GM03348 (cell line): ENCODE measurements around the gene ATP2B3.

Source experiments
- DNase-seq: peaks from one replicate; pipeline ENCODE4 v3.0.0; 2012; ENCODE audit warnings: low spot score

Gene ATP2B3

GRCh38 chrX:153568451-153569011 is 51.1 kb downstream of the ATP2B3 start:
- no peak for DNase-seq

- no peak for DNase-seq
These were observed 52.0 kb downstream of the ATP2B3 start for GRCh38 chrX:153569475-153569874.

GRCh38 chrX:153571534-153571908 is 54.1 kb downstream of the ATP2B3 start:
- DNase-seq: no peak

- no peak for DNase-seq
These were observed 55.2 kb downstream of the ATP2B3 start for GRCh38 chrX:153572601-153573000.

- DNase-seq: no peak
These were observed 56.5 kb downstream of the ATP2B3 start for GRCh38 chrX:153573984-153574383.

- DNase-seq: no peak
These were observed 58.9 kb downstream of the ATP2B3 start for GRCh38 chrX:153576239-153576870.

- DNase-seq: no peak
These were observed 59.5 kb downstream of the ATP2B3 start for GRCh38 chrX:153576961-153577360.

GRCh38 chrX:153578200-153578835 is 60.9 kb downstream of the ATP2B3 start:
- no peak for DNase-seq

- no peak for DNase-seq
These were observed 61.4 kb downstream of the ATP2B3 start for GRCh38 chrX:153578889-153579288.

GRCh38 chrX:153580700-153581386 is 63.4 kb downstream of the ATP2B3 start:
- no peak for DNase-seq

GRCh38 chrX:153582896-153583295 is 65.5 kb downstream of the ATP2B3 start:
- DNase-seq: no peak

- DNase-seq: no peak
These were observed 66.0 kb downstream of the ATP2B3 start for GRCh38 chrX:153583433-153583832.

GRCh38 chrX:153585827-153586226 is 68.4 kb downstream of the ATP2B3 start:
- DNase-seq: no peak

- DNase-seq: no peak
These were observed 69.9 kb downstream of the ATP2B3 start for GRCh38 chrX:153587342-153587741.

GRCh38 chrX:153588021-153588781 is 70.8 kb downstream of the ATP2B3 start:
- no peak for DNase-seq

GRCh38 chrX:153588782-153589446 is 71.5 kb downstream of the ATP2B3 start:
- no peak for DNase-seq

- no peak for DNase-seq
These were observed 73.8 kb downstream of the ATP2B3 start for GRCh38 chrX:153590961-153591956.

GRCh38 chrX:153592091-153592833 is 74.8 kb downstream of the ATP2B3 start:
- no peak for DNase-seq

- DNase-seq: no peak
These were observed 75.7 kb downstream of the ATP2B3 start for GRCh38 chrX:153592966-153593688.
